Measurements from ENCODE around the gene MYO6.

MYO6 gene

DNA sequence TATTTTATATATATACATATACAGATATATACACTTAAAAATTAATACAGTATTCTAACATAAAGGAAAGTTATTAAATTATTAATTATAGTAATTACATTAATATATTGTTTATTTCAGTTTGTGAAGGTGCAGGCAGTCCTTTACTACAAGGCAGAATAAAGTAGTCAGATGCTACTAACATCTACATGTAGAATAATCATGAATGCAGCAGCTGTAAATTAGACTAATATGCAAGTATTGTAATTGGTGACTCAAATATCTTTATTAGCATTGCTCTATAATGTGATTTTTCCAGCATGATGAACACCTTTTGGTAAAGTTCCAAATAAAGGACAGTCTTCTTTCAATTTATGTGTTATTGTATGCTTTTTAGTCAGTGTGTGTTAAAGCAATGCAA, 17.3 kb downstream of the MYO6 start:
- no peak for DNase-seq (ENCODE audit: low spot score)

DNA sequence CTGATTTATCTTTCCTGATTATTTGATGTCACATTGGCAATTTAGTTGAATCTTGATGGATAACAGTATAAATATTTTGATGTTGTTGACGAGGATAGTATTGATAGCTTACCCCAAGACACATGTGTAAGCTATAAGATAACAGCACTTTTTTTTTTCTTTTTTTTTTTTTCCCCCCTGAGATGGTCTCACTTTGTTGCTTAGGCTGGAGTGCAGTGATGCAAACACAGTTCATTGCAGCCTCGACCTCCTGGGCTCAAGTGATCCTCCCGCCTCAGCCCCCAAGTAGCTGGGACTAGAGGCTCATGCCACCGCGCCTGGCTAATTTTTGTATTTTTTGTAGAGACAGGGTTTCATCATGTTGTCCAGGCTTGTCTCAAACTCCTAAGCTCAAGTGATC, 21.8 kb downstream of the MYO6 start:
- no peak for DNase-seq (ENCODE audit: low spot score)

- no peak for DNase-seq (ENCODE audit: low spot score)
Observed at GRCh38 chr6:75775219-75775618, 26.2 kb downstream of the MYO6 start.

GRCh38 chr6:75776461-75776860, 27.4 kb downstream of the MYO6 start:
- no peak for DNase-seq (ENCODE audit: low spot score)

DNA sequence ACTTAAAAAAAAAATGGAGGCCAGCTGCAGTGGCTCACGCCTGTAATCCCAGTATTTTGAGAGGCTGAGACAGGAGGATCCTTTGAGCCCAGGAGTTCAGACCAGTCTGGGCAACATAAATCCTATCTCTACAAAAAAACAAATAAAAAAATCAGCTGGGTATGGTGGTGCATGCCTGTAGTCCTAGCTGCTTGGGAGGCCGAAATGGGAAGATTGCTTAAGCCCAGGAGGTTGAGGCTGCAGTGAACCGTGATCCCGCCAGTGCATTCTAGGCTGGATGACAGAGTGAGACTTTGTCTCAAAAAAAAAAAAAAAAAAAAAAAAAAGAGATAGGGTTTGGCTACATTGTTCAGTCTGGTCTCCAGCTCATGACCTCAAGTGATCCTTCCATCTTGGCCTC, 29.7 kb downstream of the MYO6 start:
- DNase-seq (ENCODE audit: low spot score) = no peak

GRCh38 chr6:75786152-75786551, 37.1 kb downstream of the MYO6 start:
- no peak for DNase-seq (ENCODE audit: low spot score)

GRCh38 chr6:75788894-75789293, 39.9 kb downstream of the MYO6 start:
- no peak for DNase-seq (ENCODE audit: low spot score)

GRCh38 chr6:75791881-75792280, 42.8 kb downstream of the MYO6 start:
- DNase-seq (ENCODE audit: low spot score) = no peak

- no peak for DNase-seq (ENCODE audit: low spot score)
Observed at GRCh38 chr6:75794351-75794846, 45.4 kb downstream of the MYO6 start.

DNA sequence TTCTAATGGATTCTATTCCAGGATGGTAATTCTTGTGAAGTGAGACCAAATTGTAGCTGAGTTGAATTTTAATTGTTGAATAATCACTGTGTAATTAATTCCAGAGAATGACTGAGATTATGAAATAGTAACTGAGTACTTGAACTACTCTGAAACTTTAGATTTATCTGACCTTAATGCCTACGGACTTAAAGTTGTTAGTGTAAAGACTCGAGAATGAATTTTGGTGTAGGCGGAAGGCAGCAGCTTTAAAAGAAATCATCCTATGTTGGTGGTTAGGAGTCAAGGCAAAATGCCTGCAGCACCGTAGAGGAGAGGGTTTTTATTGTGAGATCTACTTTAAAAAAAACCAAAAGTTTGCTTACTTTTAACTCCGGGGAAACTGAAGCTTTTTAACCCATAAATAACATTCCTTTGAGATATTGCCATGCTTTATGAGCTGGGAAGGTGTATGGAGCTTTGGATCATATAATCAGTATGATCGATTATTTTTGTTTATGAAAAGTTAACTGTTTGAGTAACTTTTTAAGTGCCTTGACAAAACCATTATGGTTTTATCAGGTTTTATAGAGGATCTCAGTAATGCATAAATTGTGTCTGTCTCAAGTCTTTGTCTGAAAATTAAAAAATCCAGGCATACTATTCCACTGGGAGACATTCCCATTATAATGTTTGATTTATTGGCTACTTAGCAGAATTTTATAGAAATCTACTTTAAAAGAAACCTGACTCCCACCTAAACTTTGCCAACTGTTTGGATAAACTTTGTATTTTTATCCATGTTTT, 46.1 kb downstream of the MYO6 start:
- DNase-seq (ENCODE audit: low spot score) = no peak

DNA sequence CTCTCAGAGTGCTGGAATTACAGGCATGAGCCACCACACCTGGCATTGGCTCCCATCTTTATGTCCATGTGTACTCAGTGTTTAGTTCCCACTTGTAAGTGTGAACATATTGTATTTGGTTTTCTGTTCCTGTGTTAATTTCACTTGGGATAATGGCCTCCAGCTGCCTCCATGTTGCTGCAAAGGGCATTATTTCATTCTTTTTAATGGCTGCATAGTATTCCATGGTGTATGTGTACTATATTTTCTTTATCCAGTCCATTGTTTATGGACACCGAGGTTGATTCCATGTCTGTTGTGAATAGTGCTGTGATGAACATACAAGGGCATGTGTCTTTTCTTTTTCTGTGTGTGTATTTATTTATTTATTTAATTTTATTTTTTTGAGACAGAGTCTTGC, 47.7 kb downstream of the MYO6 start:
- no peak for DNase-seq (ENCODE audit: low spot score)

- DNase-seq (ENCODE audit: low spot score) = no peak
Observed at GRCh38 chr6:75800133-75800532, 51.1 kb downstream of the MYO6 start.

DNA sequence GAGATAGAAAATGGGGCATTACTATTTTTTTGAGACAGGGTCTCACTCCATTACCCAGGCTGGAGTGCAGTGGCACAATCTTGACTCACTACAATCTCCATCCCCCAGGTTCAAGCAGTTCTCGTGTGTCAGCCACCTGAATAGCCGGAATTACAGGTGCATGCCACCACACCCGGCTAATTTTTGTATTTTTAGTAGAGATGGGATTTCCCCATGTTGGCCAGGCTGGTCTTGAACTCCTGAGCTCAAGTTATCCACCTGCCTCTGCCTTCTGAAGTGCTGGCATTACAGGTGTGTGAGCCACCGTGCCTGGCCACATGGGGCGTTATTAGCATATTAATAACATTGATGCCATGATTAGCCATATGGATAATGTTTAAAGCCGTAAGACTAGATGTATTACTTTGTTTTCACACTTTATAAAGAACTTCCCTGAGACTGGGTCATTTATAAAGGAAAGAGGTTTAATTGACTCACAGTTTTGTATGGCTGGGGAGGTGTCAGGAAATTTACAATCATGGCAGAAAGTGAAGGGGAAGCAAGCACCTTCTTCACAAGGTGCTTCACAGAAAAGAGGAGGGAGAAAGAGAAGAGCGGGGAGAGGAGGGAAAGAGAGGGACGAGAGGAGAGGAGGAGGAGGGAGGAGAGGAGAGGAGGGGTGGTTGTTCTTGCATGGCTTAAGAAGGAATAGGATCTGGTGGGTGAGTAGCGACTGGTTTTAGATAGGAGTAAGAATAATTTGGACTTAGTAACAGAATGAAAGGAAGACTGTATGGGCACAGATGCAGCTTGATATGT, 51.9 kb downstream of the MYO6 start:
- DNase-seq (ENCODE audit: low spot score) = no peak

DNA sequence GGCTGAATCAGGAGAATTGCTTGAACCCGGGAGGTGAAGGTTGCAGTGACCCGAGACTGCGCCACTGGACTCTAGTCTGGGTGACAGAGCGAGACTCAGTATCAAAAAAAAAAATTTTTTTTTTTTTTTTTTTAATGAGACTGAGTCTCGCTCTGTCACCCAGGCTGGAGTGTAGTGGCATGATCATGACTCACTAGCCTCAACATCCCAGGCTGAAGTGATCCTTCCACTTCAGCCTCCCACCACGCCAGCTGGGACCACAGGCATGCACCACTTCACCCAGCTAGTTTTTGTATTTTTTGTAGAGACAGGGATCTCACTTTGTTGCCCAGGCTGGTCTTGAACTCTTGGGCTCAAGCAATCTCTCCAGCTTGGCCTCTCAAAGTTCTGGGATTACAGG, 53.3 kb downstream of the MYO6 start:
- DNase-seq (ENCODE audit: low spot score) = no peak

GRCh38 chr6:75808507-75808906, 59.5 kb downstream of the MYO6 start:
- no peak for DNase-seq (ENCODE audit: low spot score)

GRCh38 chr6:75812560-75812959, 63.5 kb downstream of the MYO6 start:
- no peak for DNase-seq (ENCODE audit: low spot score)

DNA sequence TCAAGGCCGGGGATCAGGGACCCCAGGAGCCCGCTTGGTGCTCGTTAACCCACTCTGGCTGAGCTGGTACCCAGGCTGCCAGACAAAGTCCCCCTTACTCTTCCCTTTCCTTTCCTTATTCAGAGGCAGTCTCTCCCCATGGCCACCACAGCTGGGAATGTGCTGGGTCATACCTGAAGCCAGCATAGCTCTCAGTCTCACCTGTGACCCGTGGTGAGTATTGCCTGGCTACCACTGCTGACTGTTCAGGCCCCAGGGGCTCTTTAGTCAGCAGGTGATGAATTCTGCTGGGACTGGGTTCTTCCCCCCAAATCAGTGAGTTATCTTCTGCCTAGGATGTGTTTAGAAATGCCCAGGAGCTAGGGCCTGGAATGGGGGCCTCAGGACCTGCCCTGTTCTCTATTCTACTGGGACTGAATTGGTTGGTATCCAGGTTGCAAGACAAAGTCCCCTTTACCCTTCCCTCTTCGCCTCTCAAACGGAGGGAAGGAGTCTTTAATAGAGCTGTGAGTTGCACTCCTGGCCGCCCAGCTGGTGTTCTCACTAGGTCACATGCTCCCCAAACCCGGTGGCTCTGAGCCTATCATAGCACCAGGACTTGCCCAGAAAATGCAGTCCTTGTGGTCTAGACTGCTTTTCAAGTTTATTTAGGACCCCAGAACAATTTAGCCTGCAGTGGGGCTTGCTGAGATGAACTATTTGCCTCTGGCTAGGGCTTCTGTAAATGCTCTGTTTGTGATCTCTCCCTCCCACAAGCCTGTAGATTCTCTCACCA, 64.6 kb downstream of the MYO6 start:
- no peak for DNase-seq (ENCODE audit: low spot score)

GRCh38 chr6:75815756-75816155, 66.7 kb downstream of the MYO6 start:
- no peak for DNase-seq (ENCODE audit: low spot score)

- no peak for DNase-seq (ENCODE audit: low spot score)
Observed at GRCh38 chr6:75818098-75818855, 69.2 kb downstream of the MYO6 start.

DNA sequence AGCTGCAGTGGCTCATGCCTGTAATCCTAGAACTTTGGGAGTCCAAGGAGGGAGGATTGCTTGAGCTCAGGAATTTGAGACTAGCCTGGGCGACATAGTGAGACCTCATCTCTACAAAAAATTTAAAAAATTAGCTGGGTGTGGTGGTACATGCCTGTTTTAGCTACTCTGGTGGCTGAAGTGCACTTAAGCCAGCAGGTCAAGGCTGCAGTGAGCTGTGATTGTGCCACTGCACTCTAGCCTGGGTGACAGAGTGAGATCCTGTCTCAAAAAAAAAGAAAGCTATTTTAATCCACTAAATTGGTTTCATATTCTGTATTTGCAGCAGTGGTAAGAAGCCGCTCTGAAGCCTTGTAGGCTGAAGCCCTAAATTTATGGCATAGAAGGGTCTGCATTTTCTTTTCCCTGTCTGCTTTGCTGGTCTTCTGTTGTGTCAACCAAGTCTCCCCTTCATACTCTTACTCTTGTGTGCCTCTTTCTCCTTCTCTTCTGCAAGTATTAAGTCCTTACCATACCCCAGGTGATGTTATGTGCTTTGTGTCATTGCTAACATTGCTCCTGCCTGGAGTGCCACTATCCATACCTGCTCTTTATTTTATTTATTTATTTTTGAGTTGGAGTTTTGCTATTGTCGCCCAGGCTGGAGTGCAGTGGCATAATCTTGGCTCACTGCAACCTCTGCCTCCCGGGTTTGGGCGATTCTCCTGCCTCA, 70.9 kb downstream of the MYO6 start:
- no peak for DNase-seq (ENCODE audit: low spot score)

- no peak for DNase-seq (ENCODE audit: low spot score)
Observed at GRCh38 chr6:75824160-75824559, 75.1 kb downstream of the MYO6 start.
